HepG2 (cell line): ENCODE results near the gene TTLL4. TPM values are rescaled to one million over a fixed set of nuclear protein-coding genes. Genes with fewer than 3 reads are reported as not detected.
A peak's percentile ranks its signal among the peaks of the same experiment; 100 is the strongest.

Source experiments
- ATF4 ChIP-seq, 2 experiments: fragments of 450-650 bp in 1 of 2; sonication (generic) in 1 of 2; formaldehyde crosslinking; IDR thresholded peaks; 2 replicates each; pipeline versions ENCODE4 v1.5.0 to v1.8.0; 2020 to 2022; ENCODE audit warnings: mild to moderate bottlenecking in 1 of 2, missing genetic modification reagents in 1 of 2
- ATF5 ChIP-seq: sonication (generic); formaldehyde crosslinking; IDR thresholded peaks from 2 replicates; pipeline ENCODE4 v1.4.0; 2020; ENCODE audit warnings: mild to moderate bottlenecking, low read depth, missing genetic modification reagents
- ATF6 ChIP-seq: sonication (generic); formaldehyde crosslinking; conservative IDR thresholded peaks from 2 replicates; pipeline ENCODE4 v1.4.0; 2020; ENCODE audit warnings: missing genetic modification reagents
- FOXA3 ChIP-seq: IDR thresholded peaks from 2 replicates; pipeline ENCODE4 v1.6.1; 2016; ENCODE audit warnings: missing genetic modification reagents, missing compliant biosample characterization
- KDM4B ChIP-seq: sonication (generic); formaldehyde crosslinking; IDR thresholded peaks from 2 replicates; pipeline ENCODE4 v1.4.0; 2020; ENCODE audit warnings: missing genetic modification reagents
- MIER3 ChIP-seq: IDR thresholded peaks from 2 replicates; pipeline ENCODE4 v1.6.1; 2016; ENCODE audit warnings: missing compliant biosample characterization, borderline replicate concordance
- PAXIP1 ChIP-seq: sonication (generic); formaldehyde crosslinking; conservative IDR thresholded peaks from 2 replicates; pipeline ENCODE4 v1.4.0; 2020; ENCODE audit warnings: mild to moderate bottlenecking, missing genetic modification reagents, moderate library complexity
- SALL1 ChIP-seq: sonication (generic); formaldehyde crosslinking; IDR thresholded peaks from 2 replicates; pipeline ENCODE4 v1.8.0; 2022; ENCODE audit warnings: mild to moderate bottlenecking, missing genetic modification reagents
- SMAD9 ChIP-seq: sonication (generic); formaldehyde crosslinking; IDR thresholded peaks from 2 replicates; pipeline ENCODE4 v1.5.1; 2020; ENCODE audit warnings: mild to moderate bottlenecking, missing genetic modification reagents
- SNAPC5 ChIP-seq: sonication (generic); formaldehyde crosslinking; IDR thresholded peaks from 2 replicates; pipeline ENCODE4 v1.8.1; 2023; ENCODE audit warnings: mild to moderate bottlenecking, missing genetic modification reagents, borderline replicate concordance
- ZBTB39 ChIP-seq: sonication (generic); formaldehyde crosslinking; IDR thresholded peaks from 2 replicates; pipeline ENCODE4 v1.5.0; 2020; ENCODE audit warnings: missing genetic modification reagents
- ZMAT5 ChIP-seq: sonication (generic); formaldehyde crosslinking; IDR thresholded peaks from 2 replicates; pipeline ENCODE4 v1.5.0; 2020; ENCODE audit warnings: mild to moderate bottlenecking, low read depth, missing genetic modification reagents, borderline replicate concordance
- ZNF326 ChIP-seq: sonication (generic); formaldehyde crosslinking; IDR thresholded peaks from 2 replicates; pipeline ENCODE4 v1.4.0; 2020; ENCODE audit warnings: missing genetic modification reagents, borderline replicate concordance
- ZNF362 ChIP-seq: sonication (generic); formaldehyde crosslinking; IDR thresholded peaks from 2 replicates; pipeline ENCODE4 v1.4.0; 2020; ENCODE audit warnings: missing genetic modification reagents, mild to moderate bottlenecking, borderline replicate concordance
- ZNF543 ChIP-seq: sonication (generic); formaldehyde crosslinking; IDR thresholded peaks from 2 replicates; pipeline ENCODE4 v1.4.0; 2020; ENCODE audit warnings: mild to moderate bottlenecking, missing genetic modification reagents
- ZNF746 ChIP-seq: sonication (generic); formaldehyde crosslinking; IDR thresholded peaks from 2 replicates; pipeline ENCODE4 v1.8.0; 2022; ENCODE audit warnings: mild to moderate bottlenecking, missing genetic modification reagents
- polyA plus RNA-seq, 8 experiments: library from polyadenylated mRNA; depleted of rRNA in 3 of 8; stranded (reverse) in 7 of 8; unstranded in 1 of 8; fragments of >200 nt; fragmentation: Illumina TruSeq in 4 of 8; extraction: Trizol in 4 of 8; gene quantifications; 2 replicates each; pipeline versions ENCODE4 v1.2.1 to v1.2.3, GENCODE V29; 2011 to 2016; ENCODE audit warnings: low read depth in 4 of 8, missing spikeins in 1 of 8, mixed read lengths in 1 of 8; ENCODE audit not compliant: insufficient read depth in 1 of 8
- total RNA-seq, 5 experiments: library from RNA; depleted of rRNA; stranded (reverse); fragments of >200 nt; fragmentation: Illumina TruSeq; extraction: Trizol; gene quantifications; 2 replicates each; pipeline ENCODE4 v1.2.3, GENCODE V29; 2016; ENCODE audit warnings: low read depth in 1 of 5

Gene TTLL4
- total and polyA plus RNA-seq, 2 of the 13 experiments (the other 11 are each of a cell fraction or from before 2014, with no cell fraction given) = 77.5 to 84.6 TPM

- TF ChIP-seq PAXIP1 (CRISPR knock-in tag) (peak; percentile 75), ZNF543 (CRISPR knock-in tag) (no peak), ATF4 (CRISPR knock-in tag; IDR thresholded peaks at IDR 0.05) (peak in 1 of 2 experiments; percentile 90; a peak in 2 of 4 replicates), KDM4B (CRISPR knock-in tag) (peak; percentile 93), ZMAT5 (CRISPR knock-in tag) (no peak), ATF5 (CRISPR knock-in tag) (0 out of 2 replicates have a peak, but pooled peaks have one; percentile 62), ZNF746 (CRISPR knock-in tag) (peak; percentile 87; the same call in 1 of the 2 replicates), ZNF326 (CRISPR knock-in tag) (no peak), ZBTB39 (CRISPR knock-in tag) (no peak), SNAPC5 (0 out of 2 replicates have a peak, but pooled peaks have one; percentile 74), SMAD9 (CRISPR knock-in tag) (no peak), SALL1 (CRISPR knock-in tag) (peak; percentile 93), MIER3 (CRISPR knock-in tag) (peak; percentile 99), FOXA3 (peak; percentile 99), ATF6 (no peak), ZNF362 (CRISPR knock-in tag) (0 out of 2 replicates have a peak, but pooled peaks have one; percentile 39)
Measured at GRCh38 chr2:218733171-218734021, 22.8 kb downstream of the TTLL4 start (continued).
